ENCODE data around the gene AGAP4.
"Not testable (repeated sequence)": the region's sequence is repeated elsewhere in the genome, so short reads cannot be mapped to it uniquely, and the experiment has no call there.

Gene AGAP4

GRCh38 chr10:45847400-45847799 is at the start of gene AGAP4:
TSS of gene AGAP4 (minus strand) at chr10:45847500. CDS start at chr10:45847347, 153 bp downstream.
- not testable (repeated sequence) for H3K27ac ChIP-seq; H3K4me3 ChIP-seq; DNase-seq (ENCODE audit: low spot score)

GRCh38 chr10:45890721-45891120 is 43.4 kb upstream of the AGAP4 start:
- H3K27ac ChIP-seq; H3K4me3 ChIP-seq; DNase-seq (ENCODE audit: low spot score): not testable (repeated sequence)

- not testable (repeated sequence) for DNase-seq (ENCODE audit: low spot score); H3K27ac ChIP-seq; H3K4me3 ChIP-seq
Measured at GRCh38 chr10:45889539-45890230, 42.4 kb upstream of the AGAP4 start.

- not testable (repeated sequence) for DNase-seq (ENCODE audit: low spot score); H3K4me3 ChIP-seq; H3K27ac ChIP-seq
Measured at GRCh38 chr10:45882880-45883279, 35.6 kb upstream of the AGAP4 start.

GRCh38 chr10:45865404-45865803 is 18.1 kb upstream of the AGAP4 start:
- not testable (repeated sequence) for H3K4me3 ChIP-seq; H3K27ac ChIP-seq; DNase-seq (ENCODE audit: low spot score)

- not testable (repeated sequence) for DNase-seq (ENCODE audit: low spot score); H3K27ac ChIP-seq; H3K4me3 ChIP-seq
Measured at GRCh38 chr10:45864264-45864663, 17.0 kb upstream of the AGAP4 start.

- not testable (repeated sequence) for DNase-seq (ENCODE audit: low spot score); H3K27ac ChIP-seq; H3K4me3 ChIP-seq
Measured at GRCh38 chr10:45863632-45864031, 16.3 kb upstream of the AGAP4 start.

- not testable (repeated sequence) for DNase-seq (ENCODE audit: low spot score); H3K4me3 ChIP-seq; H3K27ac ChIP-seq
Measured at GRCh38 chr10:45857931-45858330, 10.6 kb upstream of the AGAP4 start.

- H3K4me3 ChIP-seq; DNase-seq (ENCODE audit: low spot score); H3K27ac ChIP-seq: not testable (repeated sequence)
Measured at GRCh38 chr10:45848467-45848866, 1.2 kb upstream of the AGAP4 start.

GRCh38 chr10:45822918-45823317 is 24.4 kb downstream of the AGAP4 start:
- not testable (repeated sequence) for H3K27ac ChIP-seq; DNase-seq (ENCODE audit: low spot score); H3K4me3 ChIP-seq

- not testable (repeated sequence) for H3K27ac ChIP-seq; DNase-seq (ENCODE audit: low spot score)
Measured at GRCh38 chr10:45820107-45820830, 27.0 kb downstream of the AGAP4 start.

GRCh38 chr10:45819552-45819951 is 27.7 kb downstream of the AGAP4 start:
- no peak overlapping the region for H3K4me3 ChIP-seq
- DNase-seq (ENCODE audit: low spot score), result no peak
- no peak overlapping the region for H3K27ac ChIP-seq
- TF ChIP-seq CTCF (IDR thresholded peaks at IDR 0.05), result no peak

More at GRCh38 chr10:45820107-45820830, 27.0 kb downstream of the AGAP4 start:
- not testable (repeated sequence) for H3K4me3 ChIP-seq

GRCh38 chr10:45817912-45818311 is 29.4 kb downstream of the AGAP4 start:
- DNase-seq (ENCODE audit: low spot score), result no peak
- H3K27ac ChIP-seq, result no peak overlapping the region
- no peak for TF ChIP-seq CTCF (IDR thresholded peaks at IDR 0.05)
- H3K4me3 ChIP-seq, result no peak overlapping the region

Data from coronary artery (tissue), 2 donors.